Endodermal cell (in vitro differentiated cells): ENCODE results near the gene TRMT61A. TPM values are rescaled to one million over a fixed set of nuclear protein-coding genes. Genes with fewer than 3 reads are reported as not detected.

Experiments
- DNase-seq: peaks from one replicate; pipeline ENCODE4 v3.0.0-alpha.2; 2017
- H3K27ac ChIP-seq: 2 replicates; pipeline ENCODE4 v1.5.1; 2013; ENCODE audit warnings: mild to moderate bottlenecking, low read depth, low read length, moderate library complexity
- H3K27me3 ChIP-seq: 2 replicates; pipeline ENCODE4 v1.6.1; 2013; ENCODE audit warnings: mild to moderate bottlenecking, low read length, moderate library complexity; ENCODE audit not compliant: insufficient read depth, control insufficient read depth, poor library complexity, severe bottlenecking
- H3K36me3 ChIP-seq: 2 replicates; pipeline ENCODE4 v1.7.0; 2013; ENCODE audit warnings: mild to moderate bottlenecking, low read length, moderate library complexity; ENCODE audit not compliant: control insufficient read depth, insufficient read depth
- H3K4me1 ChIP-seq: one replicate; pipeline ENCODE4 v1.7.0; 2013; ENCODE audit warnings: low read length; ENCODE audit not compliant: control insufficient read depth, insufficient read depth
- H3K4me3 ChIP-seq: 2 replicates; pipeline ENCODE4 v1.5.1; 2013; ENCODE audit warnings: mild to moderate bottlenecking, low read length, moderate library complexity
- H3K9ac ChIP-seq: 2 replicates; pipeline ENCODE4 v1.6.1; 2013; ENCODE audit warnings: mild to moderate bottlenecking, low read length, moderate library complexity; ENCODE audit not compliant: poor library complexity, severe bottlenecking; ENCODE audit errors: extremely low read depth
- H3K9me3 ChIP-seq: 2 replicates; pipeline ENCODE4 v1.6.1; 2013; ENCODE audit warnings: mild to moderate bottlenecking, low read length, moderate library complexity; ENCODE audit not compliant: control insufficient read depth
- H3K27ac Mint-ChIP-seq: 2 replicates; pipeline ENCODE4 v1.8.0; 2020; ENCODE audit warnings: mixed read lengths
- H3K27me3 Mint-ChIP-seq: 2 replicates; pipeline ENCODE4 v1.8.0; 2021; ENCODE audit warnings: mild to moderate bottlenecking, mixed read lengths; ENCODE audit not compliant: insufficient read depth
- H3K36me3 Mint-ChIP-seq: 2 replicates; pipeline ENCODE4 v1.8.0; 2020; ENCODE audit warnings: low read depth, mixed read lengths
- H3K4me1 Mint-ChIP-seq: 2 replicates; pipeline ENCODE4 v1.8.0; 2020; ENCODE audit warnings: mixed read lengths
- H3K4me3 Mint-ChIP-seq: 2 replicates; pipeline ENCODE4 v1.8.0; 2020; ENCODE audit warnings: mild to moderate bottlenecking, moderate library complexity, mixed read lengths
- H3K9me3 Mint-ChIP-seq: 2 replicates; pipeline ENCODE4 v1.8.0; 2020; ENCODE audit warnings: mild to moderate bottlenecking, mixed read lengths
- WGBS, 2 experiments: methylation state at CpG; one replicate each; pipeline versions ENCODE4 v1.1.5 to v1.1.7; 2013; ENCODE audit warnings: missing lambda C conversion rate in 2 of 2, mixed read lengths in 1 of 2; ENCODE audit not compliant: insufficient coverage in 1 of 2, insufficient read length in 1 of 2; 5-methylcytosine and 5-hydroxymethylcytosine counted together
- total RNA-seq, 2 donors: library from RNA; stranded (reverse); fragmentation: NEBNext Ultra II Directional in 1 of 2; extraction: Animal tissue kit (Norgen Biotek cat#: 25700) in 1 of 2; gene quantifications; 2 replicates in 1 of 2; 3 replicates in 1 of 2; pipeline ENCODE4 v1.2.1, GENCODE V29; 2021
- TF ChIP-seq, protein P1 (sequence below): fragments of 200-600 bp; sonication (generic); conservative IDR thresholded peaks from 2 replicates; pipeline ENCODE4 v1.5.0; 2021; ENCODE audit warnings: antibody characterized with exemption, mild to moderate bottlenecking

TRMT61A gene
- total RNA-seq, 2 donors from 2014 or later, result 7.4 to 7.9 TPM

DNA sequence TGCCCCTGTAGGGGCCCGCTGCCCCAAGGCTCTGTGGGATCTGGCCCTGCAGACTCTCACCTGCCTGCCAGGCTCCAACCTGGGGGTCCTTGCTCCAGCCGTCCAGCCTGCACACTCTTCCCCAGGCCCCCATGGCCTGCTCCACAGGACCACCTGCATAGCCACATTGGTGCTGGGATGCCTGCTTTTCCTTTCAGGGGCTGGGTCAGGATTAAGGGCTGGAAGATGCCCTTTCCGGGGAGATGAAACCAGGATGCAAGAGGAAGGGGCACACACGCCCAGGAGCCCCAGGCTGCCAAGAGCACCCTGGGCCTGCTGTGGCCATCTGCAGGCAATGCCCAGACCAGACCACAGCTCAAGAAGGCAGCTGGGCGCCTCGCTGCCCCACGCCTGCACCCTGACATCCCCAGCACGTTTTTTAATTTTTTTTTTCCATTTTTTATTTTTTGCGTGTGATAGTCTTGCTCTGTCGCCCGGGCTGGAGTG is 18.5 kb downstream of the TRMT61A start:
- H3K36me3 Mint-ChIP-seq, result no peaks in the 10 kb centered on the region
- no peaks in the 10 kb centered on the region for H3K9me3 ChIP-seq
- H3K27me3 Mint-ChIP-seq, result no peaks in the 10 kb centered on the region
- no peak overlapping the region for H3K4me3 Mint-ChIP-seq
- no peaks in the 10 kb centered on the region for H3K4me1 Mint-ChIP-seq
- H3K4me3 ChIP-seq, result no peak overlapping the region
- H3K27ac Mint-ChIP-seq, result no peak overlapping the region
- no peak overlapping the region for H3K9ac ChIP-seq
- H3K9me3 Mint-ChIP-seq, result no peaks in the 10 kb centered on the region
- 87 to 94% methylated on average over 11 of the region's 11 CpGs for WGBS, 2 experiments
- no peak overlapping the region for H3K27ac ChIP-seq
- DNase-seq, result no peak
- H3K36me3 ChIP-seq, result no peaks in the 10 kb centered on the region
- no peaks in the 10 kb centered on the region for H3K27me3 ChIP-seq
- H3K4me1 ChIP-seq, result peaks cover 9% of the 10 kb centered on the region
- TF ChIP-seq, protein P1, sequence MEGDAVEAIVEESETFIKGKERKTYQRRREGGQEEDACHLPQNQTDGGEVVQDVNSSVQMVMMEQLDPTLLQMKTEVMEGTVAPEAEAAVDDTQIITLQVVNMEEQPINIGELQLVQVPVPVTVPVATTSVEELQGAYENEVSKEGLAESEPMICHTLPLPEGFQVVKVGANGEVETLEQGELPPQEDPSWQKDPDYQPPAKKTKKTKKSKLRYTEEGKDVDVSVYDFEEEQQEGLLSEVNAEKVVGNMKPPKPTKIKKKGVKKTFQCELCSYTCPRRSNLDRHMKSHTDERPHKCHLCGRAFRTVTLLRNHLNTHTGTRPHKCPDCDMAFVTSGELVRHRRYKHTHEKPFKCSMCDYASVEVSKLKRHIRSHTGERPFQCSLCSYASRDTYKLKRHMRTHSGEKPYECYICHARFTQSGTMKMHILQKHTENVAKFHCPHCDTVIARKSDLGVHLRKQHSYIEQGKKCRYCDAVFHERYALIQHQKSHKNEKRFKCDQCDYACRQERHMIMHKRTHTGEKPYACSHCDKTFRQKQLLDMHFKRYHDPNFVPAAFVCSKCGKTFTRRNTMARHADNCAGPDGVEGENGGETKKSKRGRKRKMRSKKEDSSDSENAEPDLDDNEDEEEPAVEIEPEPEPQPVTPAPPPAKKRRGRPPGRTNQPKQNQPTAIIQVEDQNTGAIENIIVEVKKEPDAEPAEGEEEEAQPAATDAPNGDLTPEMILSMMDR, result no peak

DNA sequence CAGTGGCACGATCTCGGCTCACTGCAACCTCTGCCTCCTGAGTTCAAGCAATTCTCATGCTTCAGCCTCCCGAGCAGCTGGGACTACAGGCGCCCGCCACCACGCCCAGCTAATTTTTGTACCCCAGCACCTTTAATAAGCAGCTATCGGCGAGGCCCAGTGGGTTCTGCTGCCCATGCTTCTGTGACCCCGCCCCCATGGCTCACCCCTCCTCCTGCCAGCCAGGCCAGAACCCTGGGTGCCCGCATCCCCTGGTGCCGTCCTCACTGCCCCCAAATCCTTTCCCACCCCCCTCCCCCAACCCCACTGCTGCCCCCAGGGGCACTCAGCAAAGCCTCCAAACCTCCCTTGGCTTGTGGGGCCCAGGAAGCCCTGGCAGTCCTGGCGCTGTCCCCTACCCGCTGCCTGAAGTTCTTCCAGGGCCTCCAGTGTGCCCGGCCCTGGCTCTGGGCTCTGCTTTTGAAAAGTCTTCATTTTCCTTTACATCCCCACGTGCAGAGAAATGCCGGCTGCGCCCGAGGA is 19.0 kb downstream of the TRMT61A start:
- no peaks in the 10 kb centered on the region for H3K36me3 ChIP-seq
- H3K4me3 ChIP-seq, result no peak overlapping the region
- Mint-ChIP-seq H3K4me3 (no peak overlapping the region), H3K4me1 (no peaks in the 10 kb centered on the region), H3K27me3 (no peaks in the 10 kb centered on the region), H3K27ac (no peak overlapping the region), H3K36me3 (no peaks in the 10 kb centered on the region), H3K9me3 (no peaks in the 10 kb centered on the region)
- H3K9me3 ChIP-seq, result no peaks in the 10 kb centered on the region
- WGBS, 2 experiments, result 86 to 94% methylated on average over 14 to 18 of the region's 18 CpGs
- peaks cover 4% of the 10 kb centered on the region for H3K4me1 ChIP-seq
- H3K27ac ChIP-seq, result no peak overlapping the region
- no peak overlapping the region for H3K9ac ChIP-seq
- H3K27me3 ChIP-seq, result no peaks in the 10 kb centered on the region
- TF ChIP-seq, protein P1, result no peak
- DNase-seq, result no peak

DNA sequence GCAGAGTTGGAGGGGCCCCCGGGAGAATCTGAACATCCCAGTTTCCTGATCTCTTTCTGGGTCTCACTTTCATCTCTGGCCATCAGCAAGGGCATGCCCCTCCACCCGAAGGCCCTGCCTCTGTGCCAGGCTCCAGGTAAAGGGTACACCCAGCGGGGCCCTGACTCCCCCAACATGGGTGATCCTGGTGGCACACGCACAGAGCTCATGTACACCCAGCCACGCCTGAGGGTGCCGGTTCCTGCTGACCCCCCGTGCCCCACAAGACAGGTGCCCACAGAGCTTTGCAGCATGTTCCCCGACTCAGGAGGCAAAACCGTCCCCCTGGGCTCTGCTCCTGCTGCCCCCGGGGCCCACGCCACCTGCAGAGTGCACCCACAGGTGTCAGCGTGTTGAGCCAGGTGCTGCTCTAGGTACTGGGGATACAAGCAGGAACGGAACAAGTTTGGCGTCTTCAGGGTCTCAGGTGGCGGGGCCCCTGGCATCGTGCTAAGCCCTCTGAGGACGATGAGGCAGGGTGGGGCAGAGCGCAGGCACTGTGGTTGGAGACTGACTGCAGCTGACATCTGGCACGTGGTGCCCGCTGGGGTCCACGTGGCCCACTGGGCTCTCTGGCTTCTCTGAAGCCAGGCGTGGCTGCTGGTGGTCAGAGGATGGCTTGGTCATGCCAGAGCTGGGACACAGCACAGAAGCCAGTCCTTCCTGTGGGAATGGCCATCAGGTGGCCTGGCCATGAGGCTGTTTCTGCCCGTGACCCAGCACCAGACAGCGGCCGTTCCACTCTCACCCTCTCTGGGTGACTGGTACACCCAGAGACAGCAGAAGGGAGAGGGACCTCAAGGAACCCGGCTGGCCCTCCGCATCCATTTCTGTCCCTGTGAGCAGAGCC is 19.7 kb downstream of the TRMT61A start:
- no peak overlapping the region for H3K9ac ChIP-seq
- H3K27me3 Mint-ChIP-seq, result no peaks in the 10 kb centered on the region
- no peaks in the 10 kb centered on the region for H3K4me1 Mint-ChIP-seq
- WGBS, 2 experiments, result 93 to 94% methylated on average over 17 to 27 of the region's 27 CpGs
- no peaks in the 10 kb centered on the region for H3K9me3 Mint-ChIP-seq
- H3K27ac Mint-ChIP-seq, result no peak overlapping the region
- TF ChIP-seq, protein P1, result no peak
- DNase-seq, result no peak
- H3K4me3 ChIP-seq, result no peak overlapping the region
- no peak overlapping the region for H3K4me3 Mint-ChIP-seq
- H3K4me1 ChIP-seq, result no peaks in the 10 kb centered on the region
- no peaks in the 10 kb centered on the region for H3K36me3 Mint-ChIP-seq
- no peaks in the 10 kb centered on the region for H3K9me3 ChIP-seq
- H3K36me3 ChIP-seq, result no peaks in the 10 kb centered on the region
- H3K27ac ChIP-seq, result no peak overlapping the region
- no peaks in the 10 kb centered on the region for H3K27me3 ChIP-seq
